Measurements from ENCODE around the gene ASAP3.

DNA sequence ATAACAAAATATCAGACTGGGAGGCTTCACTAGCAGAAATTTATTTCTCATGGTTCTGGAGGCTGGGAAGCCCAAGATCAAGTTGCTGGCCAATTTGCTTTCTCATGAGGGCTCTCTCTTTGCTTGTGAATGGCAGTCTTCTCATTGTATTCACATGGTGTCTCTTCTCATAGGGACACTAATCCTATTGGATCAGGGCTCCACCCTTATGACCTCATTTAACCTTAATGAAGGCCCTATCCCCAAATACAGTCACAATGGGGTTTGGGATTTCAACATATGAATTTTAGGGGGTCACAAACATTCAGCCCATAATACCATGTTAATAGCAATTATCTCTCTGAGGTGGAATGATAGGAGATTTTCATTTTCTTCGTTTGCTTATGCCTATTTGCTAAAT, 84.8 kb downstream of the ASAP3 start:
- TF ChIP-seq, protein P1, sequence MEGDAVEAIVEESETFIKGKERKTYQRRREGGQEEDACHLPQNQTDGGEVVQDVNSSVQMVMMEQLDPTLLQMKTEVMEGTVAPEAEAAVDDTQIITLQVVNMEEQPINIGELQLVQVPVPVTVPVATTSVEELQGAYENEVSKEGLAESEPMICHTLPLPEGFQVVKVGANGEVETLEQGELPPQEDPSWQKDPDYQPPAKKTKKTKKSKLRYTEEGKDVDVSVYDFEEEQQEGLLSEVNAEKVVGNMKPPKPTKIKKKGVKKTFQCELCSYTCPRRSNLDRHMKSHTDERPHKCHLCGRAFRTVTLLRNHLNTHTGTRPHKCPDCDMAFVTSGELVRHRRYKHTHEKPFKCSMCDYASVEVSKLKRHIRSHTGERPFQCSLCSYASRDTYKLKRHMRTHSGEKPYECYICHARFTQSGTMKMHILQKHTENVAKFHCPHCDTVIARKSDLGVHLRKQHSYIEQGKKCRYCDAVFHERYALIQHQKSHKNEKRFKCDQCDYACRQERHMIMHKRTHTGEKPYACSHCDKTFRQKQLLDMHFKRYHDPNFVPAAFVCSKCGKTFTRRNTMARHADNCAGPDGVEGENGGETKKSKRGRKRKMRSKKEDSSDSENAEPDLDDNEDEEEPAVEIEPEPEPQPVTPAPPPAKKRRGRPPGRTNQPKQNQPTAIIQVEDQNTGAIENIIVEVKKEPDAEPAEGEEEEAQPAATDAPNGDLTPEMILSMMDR (conservative IDR thresholded peaks at IDR 0.05), result no peak
- no peak for TF ChIP-seq ZFX (IDR thresholded peaks at IDR 0.05)
